ENCODE results near the gene IPO13.

IPO13 gene

GRCh38 chr1:43977376-43978263 is 30.9 kb downstream of the IPO13 start:
- H3K9ac ChIP-seq = no peak overlapping the region
- no peak for TF ChIP-seq CTCF (IDR thresholded peaks at IDR 0.05)

GRCh38 chr1:43978264-43978550 is 31.5 kb downstream of the IPO13 start:
- Histone ChIP-seq H3K4me3 (ENCODE audit: low read depth, low read length) (peak overlapping the region; percentile 42), H2AFZ (no peak overlapping the region), H3K9me3 (ENCODE audit: control insufficient read depth, low read length) (no peaks in the 10 kb centered on the region), H3K27ac (no peak overlapping the region), H3K79me2 (no peaks in the 10 kb centered on the region), H3K4me2 (ENCODE audit: low read length) (no peak overlapping the region), H3K36me3 (ENCODE audit: control insufficient read depth, insufficient read depth, low read length) (no peaks in the 10 kb centered on the region), H3K27me3 (ENCODE audit: control insufficient read depth, insufficient read depth, low read length) (no peaks in the 10 kb centered on the region), H3K9ac (no peak overlapping the region), H3K4me1 (peaks cover 7% of the 10 kb centered on the region)
- no peak for TF ChIP-seq CTCF (IDR thresholded peaks at IDR 0.05)

More at GRCh38 chr1:43977376-43978263, 30.9 kb downstream of the IPO13 start:
- Histone ChIP-seq H3K27ac (no peak overlapping the region), H3K4me2 (ENCODE audit: low read length) (no peak overlapping the region), H3K79me2 (no peaks in the 10 kb centered on the region), H3K4me3 (ENCODE audit: low read depth, low read length) (no peak overlapping the region), H3K9me3 (ENCODE audit: control insufficient read depth, low read length) (no peaks in the 10 kb centered on the region), H2AFZ (no peak overlapping the region), H3K27me3 (ENCODE audit: control insufficient read depth, insufficient read depth, low read length) (no peaks in the 10 kb centered on the region), H3K36me3 (ENCODE audit: control insufficient read depth, insufficient read depth, low read length) (no peaks in the 10 kb centered on the region), H3K4me1 (peaks cover 7% of the 10 kb centered on the region)

- peak within 1 kb of the TSS; percentile 80 for H3K4me2 ChIP-seq (ENCODE audit: low read length)
- H3K4me1 ChIP-seq = peaks cover 6% of the 10 kb centered on the region
- peak within 1 kb of the TSS; percentile 33 for H2AFZ ChIP-seq
- H3K27ac ChIP-seq = no peak within 1 kb of the TSS
- no peaks in the 10 kb centered on the region for H3K27me3 ChIP-seq (ENCODE audit: control insufficient read depth, insufficient read depth, low read length)
- no peaks in the 10 kb centered on the region for H3K79me2 ChIP-seq
- H3K9ac ChIP-seq = no peak within 1 kb of the TSS
- no peaks in the 10 kb centered on the region for H3K9me3 ChIP-seq (ENCODE audit: control insufficient read depth, low read length)
- no peaks in the 10 kb centered on the region for H3K36me3 ChIP-seq (ENCODE audit: control insufficient read depth, insufficient read depth, low read length)
- TF ChIP-seq CTCF (IDR thresholded peaks at IDR 0.05) = no peak
- H3K4me3 ChIP-seq (ENCODE audit: low read depth, low read length) = peak within 1 kb of the TSS; percentile 42
These were observed 32.0 kb downstream of the IPO13 start, which contains the start of gene B4GALT2 for GRCh38 chr1:43978551-43979260. TSS of gene B4GALT2 (plus strand) at chr1:43979210. CDS start at chr1:43981161, 1,951 bp downstream.

- Histone ChIP-seq H3K9ac (no peak overlapping the region), H3K9me3 (ENCODE audit: control insufficient read depth, low read length) (no peaks in the 10 kb centered on the region), H3K4me3 (ENCODE audit: low read depth, low read length) (peak overlapping the region; percentile 41), H2AFZ (peak overlapping the region; percentile 33), H3K4me1 (peaks cover 2% of the 10 kb centered on the region), H3K4me2 (ENCODE audit: low read length) (peak overlapping the region; percentile 80), H3K36me3 (ENCODE audit: control insufficient read depth, insufficient read depth, low read length) (no peaks in the 10 kb centered on the region), H3K27ac (no peak overlapping the region), H3K79me2 (no peaks in the 10 kb centered on the region), H3K27me3 (ENCODE audit: control insufficient read depth, insufficient read depth, low read length) (no peaks in the 10 kb centered on the region)
- no peak for TF ChIP-seq CTCF (IDR thresholded peaks at IDR 0.05)
These were observed 32.4 kb downstream of the IPO13 start for GRCh38 chr1:43979261-43979527.

Data from parathyroid adenoma (tissue), 2 donors.